Measurements from ENCODE around the gene IFNG-AS1.

DNA sequence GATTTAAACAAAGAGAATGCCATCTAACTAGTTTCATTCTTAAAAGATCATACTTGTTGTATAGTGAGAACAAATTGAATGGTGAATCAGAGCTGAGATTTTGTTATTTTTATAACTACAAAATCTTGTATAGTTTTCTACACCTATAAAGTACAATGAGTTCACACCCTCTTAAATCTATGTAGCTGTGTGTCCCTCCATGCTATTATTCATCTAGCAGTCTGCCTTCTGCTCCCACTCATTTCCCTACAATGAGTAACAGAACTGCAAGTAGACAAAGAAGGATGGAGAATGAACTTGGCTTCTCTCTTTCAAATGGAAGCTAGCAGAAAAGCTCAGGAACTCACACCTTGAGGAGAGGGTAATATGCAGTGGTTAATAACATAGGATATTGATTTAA, 7.1 kb downstream of the IFNG-AS1 start:
- TF ChIP-seq, protein P1, sequence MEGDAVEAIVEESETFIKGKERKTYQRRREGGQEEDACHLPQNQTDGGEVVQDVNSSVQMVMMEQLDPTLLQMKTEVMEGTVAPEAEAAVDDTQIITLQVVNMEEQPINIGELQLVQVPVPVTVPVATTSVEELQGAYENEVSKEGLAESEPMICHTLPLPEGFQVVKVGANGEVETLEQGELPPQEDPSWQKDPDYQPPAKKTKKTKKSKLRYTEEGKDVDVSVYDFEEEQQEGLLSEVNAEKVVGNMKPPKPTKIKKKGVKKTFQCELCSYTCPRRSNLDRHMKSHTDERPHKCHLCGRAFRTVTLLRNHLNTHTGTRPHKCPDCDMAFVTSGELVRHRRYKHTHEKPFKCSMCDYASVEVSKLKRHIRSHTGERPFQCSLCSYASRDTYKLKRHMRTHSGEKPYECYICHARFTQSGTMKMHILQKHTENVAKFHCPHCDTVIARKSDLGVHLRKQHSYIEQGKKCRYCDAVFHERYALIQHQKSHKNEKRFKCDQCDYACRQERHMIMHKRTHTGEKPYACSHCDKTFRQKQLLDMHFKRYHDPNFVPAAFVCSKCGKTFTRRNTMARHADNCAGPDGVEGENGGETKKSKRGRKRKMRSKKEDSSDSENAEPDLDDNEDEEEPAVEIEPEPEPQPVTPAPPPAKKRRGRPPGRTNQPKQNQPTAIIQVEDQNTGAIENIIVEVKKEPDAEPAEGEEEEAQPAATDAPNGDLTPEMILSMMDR (conservative IDR thresholded peaks at IDR 0.05; ENCODE audit: low read depth, low read length): no peak
- TF ChIP-seq EZH2 (IDR thresholded peaks at IDR 0.05; ENCODE audit: low read length, unreplicated experiment): no peak
- no peak for TF ChIP-seq EZH2phosphoT487 (IDR thresholded peaks at IDR 0.05; ENCODE audit: borderline replicate concordance, low read length)

Measured in PC-3 (cell line).